Neural cell (in vitro differentiated cells): ENCODE results near the gene FAM8A1.

Experiments
- EP300 ChIP-seq: fragments of 450-650 bp; conservative IDR thresholded peaks from 2 replicates; pipeline ENCODE4 v1.6.1; 2014; ENCODE audit warnings: antibody characterized with exemption, mild to moderate bottlenecking, moderate library complexity; ENCODE audit not compliant: poor library complexity, severe bottlenecking
- MXI1 ChIP-seq: fragments of 450-650 bp; conservative IDR thresholded peaks from 2 replicates; pipeline ENCODE4 v1.6.1; 2014; ENCODE audit warnings: antibody characterized with exemption, mild to moderate bottlenecking; ENCODE audit not compliant: poor library complexity, severe bottlenecking
- REST ChIP-seq: IDR thresholded peaks from 2 replicates; pipeline ENCODE4 v1.6.1; 2012; ENCODE audit warnings: borderline replicate concordance
- TF ChIP-seq, protein P1 (sequence below): fragments of 450-650 bp; IDR thresholded peaks from 2 replicates; pipeline ENCODE4 v1.5.1; 2014; ENCODE audit warnings: antibody characterized with exemption, mild to moderate bottlenecking, moderate library complexity; ENCODE audit not compliant: poor library complexity, severe bottlenecking

GRCh38 chr6:17588011-17588410 is 12.1 kb upstream of the FAM8A1 start:
- TF ChIP-seq MXI1 (no peak), EP300 (no peak), REST (no peak)
- TF ChIP-seq, protein P1, sequence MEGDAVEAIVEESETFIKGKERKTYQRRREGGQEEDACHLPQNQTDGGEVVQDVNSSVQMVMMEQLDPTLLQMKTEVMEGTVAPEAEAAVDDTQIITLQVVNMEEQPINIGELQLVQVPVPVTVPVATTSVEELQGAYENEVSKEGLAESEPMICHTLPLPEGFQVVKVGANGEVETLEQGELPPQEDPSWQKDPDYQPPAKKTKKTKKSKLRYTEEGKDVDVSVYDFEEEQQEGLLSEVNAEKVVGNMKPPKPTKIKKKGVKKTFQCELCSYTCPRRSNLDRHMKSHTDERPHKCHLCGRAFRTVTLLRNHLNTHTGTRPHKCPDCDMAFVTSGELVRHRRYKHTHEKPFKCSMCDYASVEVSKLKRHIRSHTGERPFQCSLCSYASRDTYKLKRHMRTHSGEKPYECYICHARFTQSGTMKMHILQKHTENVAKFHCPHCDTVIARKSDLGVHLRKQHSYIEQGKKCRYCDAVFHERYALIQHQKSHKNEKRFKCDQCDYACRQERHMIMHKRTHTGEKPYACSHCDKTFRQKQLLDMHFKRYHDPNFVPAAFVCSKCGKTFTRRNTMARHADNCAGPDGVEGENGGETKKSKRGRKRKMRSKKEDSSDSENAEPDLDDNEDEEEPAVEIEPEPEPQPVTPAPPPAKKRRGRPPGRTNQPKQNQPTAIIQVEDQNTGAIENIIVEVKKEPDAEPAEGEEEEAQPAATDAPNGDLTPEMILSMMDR: no peak
